ENCODE results near the gene HEXD. TPM values are rescaled to one million over a fixed set of nuclear protein-coding genes. Genes with fewer than 3 reads are reported as not detected.

Gene HEXD
- total RNA-seq, 1 donor from 2014 or later: 9.7 TPM

GRCh38 chr17:82382933-82383255, 35.3 kb upstream of the HEXD start:
- FAIRE-seq (no peak), DNase-seq (ENCODE audit: low read depth) (no peak)
- H3K27me3 ChIP-seq (ENCODE audit: control insufficient read depth, insufficient read depth, low read length): peaks cover 9% of the 10 kb centered on the region
- TF ChIP-seq CTCF (IDR thresholded peaks at IDR 0.05; ENCODE audit: insufficient read depth, low read length, severe bottlenecking): no peak
- no peaks in the 10 kb centered on the region for H3K36me3 ChIP-seq (ENCODE audit: control insufficient read depth, insufficient read depth, low read length)
- no peak overlapping the region for H3K4me3 ChIP-seq (ENCODE audit: low read depth, low read length)

GRCh38 chr17:82383411-82383810, 34.7 kb upstream of the HEXD start:
- FAIRE-seq: no peak
- no peak for TF ChIP-seq CTCF (IDR thresholded peaks at IDR 0.05; ENCODE audit: insufficient read depth, low read length, severe bottlenecking)
- DNase-seq (ENCODE audit: low read depth): no peak
- H3K36me3 ChIP-seq (ENCODE audit: control insufficient read depth, insufficient read depth, low read length): no peaks in the 10 kb centered on the region
- peaks cover 7% of the 10 kb centered on the region for H3K27me3 ChIP-seq (ENCODE audit: control insufficient read depth, insufficient read depth, low read length)
- no peak overlapping the region for H3K4me3 ChIP-seq (ENCODE audit: low read depth, low read length)

GRCh38 chr17:82384051-82384729, 34.0 kb upstream of the HEXD start:
- FAIRE-seq: no peak
- H3K27me3 ChIP-seq (ENCODE audit: control insufficient read depth, insufficient read depth, low read length): peaks cover 7% of the 10 kb centered on the region
- TF ChIP-seq CTCF (IDR thresholded peaks at IDR 0.05; ENCODE audit: insufficient read depth, low read length, severe bottlenecking): no peak

GRCh38 chr17:82384730-82385481, 33.2 kb upstream of the HEXD start:
- peak; percentile 40 for FAIRE-seq
- no peak overlapping the region for H3K4me3 ChIP-seq (ENCODE audit: low read depth, low read length)
- peak; percentile 79 for TF ChIP-seq CTCF (IDR thresholded peaks at IDR 0.05; ENCODE audit: insufficient read depth, low read length, severe bottlenecking)
- peaks cover 6% of the 10 kb centered on the region for H3K27me3 ChIP-seq (ENCODE audit: control insufficient read depth, insufficient read depth, low read length)
- H3K36me3 ChIP-seq (ENCODE audit: control insufficient read depth, insufficient read depth, low read length): no peaks in the 10 kb centered on the region
- peak; percentile 77 for DNase-seq (ENCODE audit: low read depth)

More at GRCh38 chr17:82384051-82384729, 34.0 kb upstream of the HEXD start:
- H3K4me3 ChIP-seq (ENCODE audit: low read depth, low read length): no peak overlapping the region
- no peaks in the 10 kb centered on the region for H3K36me3 ChIP-seq (ENCODE audit: control insufficient read depth, insufficient read depth, low read length)
- no peak for DNase-seq (ENCODE audit: low read depth)

GRCh38 chr17:82385559-82386254, 32.4 kb upstream of the HEXD start:
- DNase-seq (ENCODE audit: low read depth): no peak
- H3K36me3 ChIP-seq (ENCODE audit: control insufficient read depth, insufficient read depth, low read length): no peaks in the 10 kb centered on the region
- TF ChIP-seq CTCF (IDR thresholded peaks at IDR 0.05; ENCODE audit: insufficient read depth, low read length, severe bottlenecking): no peak
- H3K27me3 ChIP-seq (ENCODE audit: control insufficient read depth, insufficient read depth, low read length): peaks cover 2% of the 10 kb centered on the region
- no peak overlapping the region for H3K4me3 ChIP-seq (ENCODE audit: low read depth, low read length)
- FAIRE-seq: no peak
